ENCODE results near the gene DPM1.

Gene DPM1

GRCh38 chr20:50887576-50887975 is 70.8 kb downstream of the DPM1 start:
- in situ Hi-C loops (cut with MboI; ENCODE audit: low sequenced_read_pairs), result no loop called here

DNA sequence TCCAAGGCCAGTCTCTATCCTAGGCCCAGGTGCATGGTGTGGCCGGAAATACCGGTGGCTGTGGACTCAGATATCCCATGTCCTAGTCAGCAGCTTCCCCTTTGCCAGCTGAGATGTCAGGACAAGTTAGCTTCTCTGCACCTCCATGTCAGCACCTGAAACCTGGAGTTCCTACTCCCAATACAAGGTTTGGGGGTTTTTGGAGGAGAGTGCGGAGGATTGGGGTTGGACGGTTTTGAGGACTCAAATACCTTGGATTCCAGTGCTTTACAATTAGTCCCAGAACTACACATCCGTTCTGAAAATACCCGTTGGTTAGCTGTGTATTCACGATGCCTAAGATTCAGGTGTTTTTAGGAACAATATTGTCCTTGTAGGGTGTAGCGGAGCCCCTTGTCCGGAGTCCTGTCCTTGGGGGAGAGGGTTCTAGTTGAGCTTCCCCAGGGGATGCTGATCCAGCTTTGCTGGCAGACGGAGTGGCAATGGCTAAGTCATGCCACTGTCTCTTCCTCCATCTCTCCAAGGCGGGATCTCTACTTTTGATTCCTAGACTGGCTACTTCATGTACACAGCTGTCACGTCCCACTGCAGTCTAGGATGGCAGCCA is 72.0 kb downstream of the DPM1 start:
- Histone ChIP-seq H3K4me1 (no peaks in the 10 kb centered on the region), H3K36me3 (replicated peaks) (peaks cover 29% of the 10 kb centered on the region), H3K9me3 (no peaks in the 10 kb centered on the region), H3K27me3 (ENCODE audit: low read depth) (no peaks in the 10 kb centered on the region), H3K4me3 (no peak overlapping the region)
- in situ Hi-C loops (cut with MboI; ENCODE audit: low sequenced_read_pairs), result no loop called here
- no peak for DNase-seq (ENCODE audit: low spot score in 2 of 2)

More at GRCh38 chr20:50887576-50887975, 70.8 kb downstream of the DPM1 start:
- H3K4me1 ChIP-seq, result no peaks in the 10 kb centered on the region
- H3K27me3 ChIP-seq (ENCODE audit: low read depth), result no peaks in the 10 kb centered on the region
- no peaks in the 10 kb centered on the region for H3K9me3 ChIP-seq
- no peak overlapping the region for H3K4me3 ChIP-seq
- no peak for DNase-seq (ENCODE audit: low spot score in 2 of 2)
- peaks cover 42% of the 10 kb centered on the region for H3K36me3 ChIP-seq (replicated peaks)

DNA sequence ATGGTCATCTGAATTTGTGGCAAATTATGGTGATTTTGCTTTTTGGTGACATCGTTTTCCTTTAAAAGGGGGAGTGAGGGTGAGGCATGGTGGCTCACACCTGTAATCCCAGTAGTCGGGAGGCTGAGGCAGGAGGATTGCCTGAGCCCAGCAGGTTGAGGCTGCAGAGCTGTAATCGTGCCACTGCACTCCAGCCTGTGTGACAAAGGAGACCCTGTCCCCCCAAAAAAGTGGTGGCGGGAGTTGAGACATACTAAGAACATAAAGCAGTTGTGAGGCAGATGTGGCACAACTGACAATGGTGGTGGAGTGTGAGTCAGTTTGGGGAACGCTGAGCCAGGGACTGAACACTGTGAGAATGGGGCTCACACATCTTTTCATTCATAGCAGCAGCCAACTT is 72.6 kb downstream of the DPM1 start:
- no peak for DNase-seq (ENCODE audit: low spot score in 2 of 2)
- peaks cover 24% of the 10 kb centered on the region for H3K36me3 ChIP-seq (replicated peaks)
- in situ Hi-C loops (cut with MboI; ENCODE audit: low sequenced_read_pairs), result no loop called here

DNA sequence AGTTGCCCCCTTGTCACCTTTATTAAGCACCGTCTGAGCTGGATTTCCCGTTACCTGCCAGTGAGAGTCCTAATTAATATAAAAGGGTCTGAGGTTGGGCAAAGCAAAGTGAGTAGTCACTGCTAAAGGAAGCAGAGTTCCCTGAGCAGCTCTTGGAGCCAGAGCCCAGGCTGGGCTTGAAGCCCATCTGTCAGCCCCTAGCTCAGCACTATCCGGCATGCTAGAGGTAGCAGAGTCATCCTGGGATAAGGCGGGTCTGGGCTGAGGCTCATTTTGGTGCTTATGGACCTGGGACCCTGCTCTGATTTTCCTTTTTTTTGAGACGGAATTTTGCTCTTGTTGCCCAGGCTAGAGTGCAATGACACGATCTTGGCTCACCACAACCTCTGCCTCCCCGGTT is 73.3 kb downstream of the DPM1 start:
- no peak overlapping the region for H3K4me3 ChIP-seq
- no peaks in the 10 kb centered on the region for H3K27me3 ChIP-seq (ENCODE audit: low read depth)
- no peaks in the 10 kb centered on the region for H3K9me3 ChIP-seq
- H3K4me1 ChIP-seq, result no peaks in the 10 kb centered on the region
- in situ Hi-C loops (cut with MboI; ENCODE audit: low sequenced_read_pairs), result no loop called here
- DNase-seq (ENCODE audit: low spot score in 2 of 2), result no peak
- peaks cover 17% of the 10 kb centered on the region for H3K36me3 ChIP-seq (replicated peaks)

More for the DNA sequence above, 72.6 kb downstream of the DPM1 start:
- no peaks in the 10 kb centered on the region for H3K9me3 ChIP-seq
- no peaks in the 10 kb centered on the region for H3K4me1 ChIP-seq
- H3K4me3 ChIP-seq, result no peak overlapping the region
- no peaks in the 10 kb centered on the region for H3K27me3 ChIP-seq (ENCODE audit: low read depth)

Measured in HAP-1 (cell line).